Prostate gland (tissue), 2 donors: ENCODE data around the gene USP40.

ENCODE experiments used
- POLR2A ChIP-seq: fragments of 450-650 bp; IDR thresholded peaks from one replicate; pipeline ENCODE4 v1.6.1; 2016; ENCODE audit warnings: antibody characterized with exemption, mild to moderate bottlenecking
- POLR2AphosphoS5 ChIP-seq: sonication (generic); formaldehyde crosslinking; IDR thresholded peaks from one replicate; pipeline ENCODE4 v1.6.1; 2017; ENCODE audit warnings: antibody characterized with exemption
- TF ChIP-seq, protein P1 (sequence below), 4 experiments: fragments of 200-600 bp in 2 of 4; fragments of 450-650 bp in 2 of 4; sonication (generic) in 2 of 4; IDR thresholded peaks; 1 replicate in 3 of 4; 2 replicates in 1 of 4; pipeline ENCODE4 v1.5.1; 2016 to 2019; ENCODE audit warnings: antibody characterized with exemption in 4 of 4, mild to moderate bottlenecking in 2 of 4, moderate library complexity in 2 of 4

- TF ChIP-seq POLR2A = no peak
- peak; percentile 62 for TF ChIP-seq POLR2AphosphoS5
- TF ChIP-seq, protein P1, sequence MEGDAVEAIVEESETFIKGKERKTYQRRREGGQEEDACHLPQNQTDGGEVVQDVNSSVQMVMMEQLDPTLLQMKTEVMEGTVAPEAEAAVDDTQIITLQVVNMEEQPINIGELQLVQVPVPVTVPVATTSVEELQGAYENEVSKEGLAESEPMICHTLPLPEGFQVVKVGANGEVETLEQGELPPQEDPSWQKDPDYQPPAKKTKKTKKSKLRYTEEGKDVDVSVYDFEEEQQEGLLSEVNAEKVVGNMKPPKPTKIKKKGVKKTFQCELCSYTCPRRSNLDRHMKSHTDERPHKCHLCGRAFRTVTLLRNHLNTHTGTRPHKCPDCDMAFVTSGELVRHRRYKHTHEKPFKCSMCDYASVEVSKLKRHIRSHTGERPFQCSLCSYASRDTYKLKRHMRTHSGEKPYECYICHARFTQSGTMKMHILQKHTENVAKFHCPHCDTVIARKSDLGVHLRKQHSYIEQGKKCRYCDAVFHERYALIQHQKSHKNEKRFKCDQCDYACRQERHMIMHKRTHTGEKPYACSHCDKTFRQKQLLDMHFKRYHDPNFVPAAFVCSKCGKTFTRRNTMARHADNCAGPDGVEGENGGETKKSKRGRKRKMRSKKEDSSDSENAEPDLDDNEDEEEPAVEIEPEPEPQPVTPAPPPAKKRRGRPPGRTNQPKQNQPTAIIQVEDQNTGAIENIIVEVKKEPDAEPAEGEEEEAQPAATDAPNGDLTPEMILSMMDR (IDR thresholded peaks at IDR 0.05) = no peak
Measured at GRCh38 chr2:233572468-233572867, 5.9 kb upstream of the USP40 start.
